Activated CD4-positive, alpha-beta T cell treated with anti-CD3 and anti-CD28 coated beads, Interleukin-2, amount 50 U/mL, for 24 hours (primary cell): ENCODE measurements around the gene PGR.
"Not testable (repeated sequence)": the region's sequence is repeated elsewhere in the genome, so short reads cannot be mapped to it uniquely, and the experiment has no call there.

ENCODE experiments used
- DNase-seq, 2 donors: peaks; one replicate each; pipeline ENCODE4 v3.0.0-alpha.2; 2020; ENCODE audit warnings: low read depth in 1 of 2, low spot score in 1 of 2

Gene PGR

DNA sequence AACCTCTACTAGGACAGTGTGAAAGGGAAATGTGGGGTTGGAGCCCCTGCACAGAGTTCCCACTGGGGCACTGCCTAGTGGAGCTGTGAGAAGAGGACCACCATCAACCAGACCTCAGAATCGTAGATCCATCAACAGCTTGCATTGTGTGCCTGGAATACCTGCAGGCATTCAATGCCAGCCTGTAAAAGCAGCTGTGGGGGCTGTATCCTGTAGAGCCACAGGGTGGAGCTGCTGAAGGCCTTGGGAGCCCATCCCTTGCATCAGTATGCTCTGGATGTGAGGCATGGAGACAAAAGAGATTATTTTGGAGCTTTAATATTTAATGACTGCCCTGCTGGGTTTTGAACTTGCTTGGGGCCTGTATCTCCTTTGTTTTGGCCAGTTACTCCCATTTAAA, 46.3 kb downstream of the PGR start:
- DNase-seq, result no peak

DNA sequence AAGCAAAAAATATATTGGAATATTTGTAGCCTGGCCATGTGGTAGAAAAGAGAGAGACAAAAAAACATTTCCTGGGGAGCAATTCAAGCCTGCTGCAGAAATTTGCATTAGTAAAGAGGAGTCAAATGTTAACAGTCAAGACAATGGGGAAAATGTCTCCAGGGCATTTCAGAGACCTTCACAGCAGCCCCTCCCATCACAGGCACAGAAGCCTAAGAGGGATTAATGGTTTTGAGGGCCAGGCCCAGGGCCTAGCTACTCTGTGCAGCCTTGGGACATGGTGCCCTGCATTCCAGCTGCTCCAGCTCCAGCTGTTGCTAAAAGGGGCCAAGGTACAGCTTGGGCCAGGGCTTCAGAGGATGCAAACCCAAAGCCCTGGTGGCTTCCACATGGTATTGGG, 46.8 kb downstream of the PGR start:
- no peak for DNase-seq

DNA sequence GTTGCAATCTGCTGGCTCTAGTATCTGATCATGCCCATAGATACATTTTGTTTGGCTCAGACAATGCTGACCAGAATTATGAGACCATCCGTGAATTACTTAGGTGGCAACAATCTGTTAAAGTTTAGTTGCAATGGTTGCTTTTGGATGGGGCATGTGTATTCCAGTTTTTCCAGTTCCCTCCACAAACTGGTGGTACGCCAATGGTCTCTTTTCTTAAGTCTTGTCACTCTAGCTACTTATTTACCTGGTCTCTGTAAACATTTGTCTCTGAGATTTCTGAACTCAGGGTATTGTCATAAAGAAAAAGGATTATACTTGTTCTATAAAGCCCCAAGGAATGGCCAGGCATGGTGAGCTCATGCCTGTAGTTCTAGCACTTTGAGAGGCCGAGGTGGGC, 65.9 kb downstream of the PGR start:
- DNase-seq, result no peak

DNA sequence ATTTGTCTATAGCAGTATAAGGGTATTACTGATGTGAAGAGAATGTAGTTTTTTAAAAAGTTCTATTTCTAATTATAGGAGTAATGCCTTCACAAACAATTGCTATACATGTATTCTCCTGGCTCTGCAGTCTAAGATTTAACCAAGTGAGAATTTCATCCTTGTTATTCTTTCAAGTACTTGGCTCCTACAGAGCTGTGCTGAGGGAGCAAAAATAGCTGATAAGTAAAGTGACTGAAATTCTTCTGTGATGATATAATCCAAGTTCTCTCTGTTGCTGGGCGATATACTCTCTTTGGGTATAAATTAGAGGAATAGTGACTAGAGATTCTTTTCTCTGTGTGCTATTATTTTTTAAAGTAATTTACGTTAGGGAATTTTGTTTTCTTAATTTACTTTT, 68.0 kb downstream of the PGR start:
- DNase-seq, result no peak

DNA sequence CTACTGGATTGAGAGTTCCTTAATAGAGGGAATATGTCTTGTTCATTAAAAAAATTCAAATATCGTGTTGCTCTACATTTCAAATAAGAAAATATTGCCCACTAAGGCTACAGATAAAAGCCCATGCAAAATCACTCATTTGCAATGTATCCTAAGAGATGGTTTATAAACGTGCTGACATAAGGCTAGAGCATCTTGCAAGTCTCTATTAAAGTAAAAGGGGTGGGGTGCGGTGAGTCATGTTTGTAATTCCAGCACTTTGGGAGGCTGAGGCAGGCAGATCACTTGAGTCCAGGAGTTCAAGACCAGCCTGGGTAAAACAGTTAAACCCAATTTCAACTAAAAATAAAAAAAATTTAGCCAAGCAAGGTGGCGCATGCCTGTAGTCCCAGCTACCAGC, 70.3 kb downstream of the PGR start:
- DNase-seq, result no peak

DNA sequence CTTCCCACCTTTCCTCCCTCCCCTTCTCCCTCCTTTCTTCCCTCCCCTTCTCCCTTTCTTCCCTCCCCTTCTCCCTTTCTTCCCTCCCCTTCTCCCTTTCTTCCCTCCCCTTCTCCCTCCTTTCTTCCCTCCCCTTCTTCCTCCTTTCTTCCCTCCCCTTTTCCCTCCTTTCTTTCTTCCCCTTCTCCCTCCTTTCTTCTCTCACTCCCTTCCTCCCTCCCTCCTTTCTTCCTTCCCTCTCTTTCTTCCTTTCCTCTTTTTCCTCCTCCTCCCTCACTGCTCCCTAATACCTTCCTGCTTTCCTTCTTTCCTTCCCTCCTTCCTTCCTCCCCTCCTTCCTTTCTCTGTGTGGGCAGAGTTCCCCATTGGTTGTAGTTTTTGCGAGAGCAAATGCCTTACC, 76.1 kb downstream of the PGR start:
- DNase-seq, result no peak

DNA sequence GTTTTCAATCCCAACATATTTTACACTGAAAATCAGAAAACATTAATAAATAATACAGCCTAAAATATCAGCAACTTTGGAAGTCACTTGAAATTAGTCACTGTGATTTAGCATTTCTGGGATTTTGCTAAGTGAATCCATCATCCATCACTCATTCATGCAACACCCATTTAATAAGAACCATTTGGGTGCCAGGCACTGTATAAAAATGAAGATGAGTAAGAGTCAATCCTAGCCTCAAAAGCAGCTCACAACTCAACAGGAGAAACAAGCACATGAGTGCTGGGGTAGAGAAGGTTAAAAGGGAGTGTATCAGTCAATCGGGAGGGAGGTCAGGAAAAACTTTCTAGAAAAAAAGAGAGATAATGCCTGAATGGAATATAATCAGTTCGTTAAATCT, 77.9 kb downstream of the PGR start:
- DNase-seq, result no peak

DNA sequence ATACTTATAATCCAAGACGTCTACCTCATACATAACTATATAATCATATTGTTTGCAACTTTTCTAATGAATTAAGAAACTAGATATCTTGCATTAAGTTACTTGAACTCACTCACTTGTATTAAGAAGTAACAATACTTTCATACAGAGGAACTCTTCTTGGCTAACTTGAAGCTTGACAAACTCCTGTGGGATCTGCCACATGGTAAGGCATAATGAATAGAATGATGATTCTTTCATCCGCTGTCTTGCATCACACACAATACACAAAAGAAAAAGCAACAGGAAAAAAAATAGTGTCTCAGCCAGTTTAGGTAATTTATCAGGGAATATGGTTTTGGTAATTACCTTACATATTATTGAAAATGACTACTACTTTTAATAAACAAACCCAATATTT, 79.8 kb downstream of the PGR start:
- DNase-seq, result no peak

DNA sequence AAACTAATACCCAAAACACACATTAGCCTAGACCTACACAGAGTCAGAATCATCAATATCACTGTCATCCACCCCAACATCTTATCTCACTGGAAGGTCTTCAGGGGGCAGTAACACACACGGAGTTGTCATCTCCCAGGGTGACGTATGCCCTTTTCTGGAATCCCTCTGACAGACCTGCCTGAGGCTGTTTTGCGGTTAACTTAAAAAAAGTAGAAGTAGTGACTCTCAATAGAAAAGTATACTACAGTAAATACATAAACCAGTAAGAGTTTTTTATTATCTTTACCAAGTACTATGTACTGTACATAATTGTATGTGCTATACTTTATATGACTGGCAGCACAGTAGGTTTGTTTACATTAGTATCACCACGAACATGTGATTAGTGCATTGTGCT, 80.5 kb downstream of the PGR start:
- DNase-seq, result no peak

DNA sequence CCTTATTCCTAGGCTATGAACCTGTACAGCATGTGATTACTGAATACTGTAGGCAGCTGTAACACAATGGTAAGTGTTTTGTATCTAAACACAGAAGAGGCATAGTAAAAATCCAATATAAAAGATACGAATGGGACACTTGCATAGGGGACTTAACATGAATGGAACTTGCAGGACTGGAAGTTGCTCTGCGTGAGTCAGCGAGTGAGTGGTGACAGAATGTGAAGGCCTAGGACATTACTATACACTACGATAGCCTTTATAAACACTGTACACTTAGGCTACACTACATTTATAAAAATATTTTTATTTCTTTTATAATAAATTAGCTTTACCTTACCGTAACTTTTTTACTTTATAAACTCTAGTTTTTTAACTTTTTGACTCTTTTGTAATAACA, 81.1 kb downstream of the PGR start:
- no peak for DNase-seq

DNA sequence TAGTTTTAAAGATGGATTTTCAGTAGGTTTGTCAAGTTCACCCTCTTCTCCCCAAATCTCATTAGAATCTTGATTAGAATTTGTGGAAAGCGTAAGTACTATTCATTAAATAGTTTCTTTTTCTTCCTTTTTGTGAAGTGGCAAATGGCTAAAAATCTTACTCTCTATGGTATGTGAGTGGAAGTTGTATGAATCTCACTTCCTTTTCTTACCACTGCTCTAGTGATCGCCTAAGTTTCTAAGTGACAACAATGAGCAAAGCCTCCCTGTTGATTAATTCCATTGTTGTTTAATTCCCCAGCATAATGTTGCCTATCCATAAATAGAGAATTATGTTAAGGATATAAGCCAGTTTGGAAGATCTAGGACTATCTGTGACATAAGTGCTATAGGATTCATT, 82.7 kb downstream of the PGR start:
- no peak for DNase-seq

DNA sequence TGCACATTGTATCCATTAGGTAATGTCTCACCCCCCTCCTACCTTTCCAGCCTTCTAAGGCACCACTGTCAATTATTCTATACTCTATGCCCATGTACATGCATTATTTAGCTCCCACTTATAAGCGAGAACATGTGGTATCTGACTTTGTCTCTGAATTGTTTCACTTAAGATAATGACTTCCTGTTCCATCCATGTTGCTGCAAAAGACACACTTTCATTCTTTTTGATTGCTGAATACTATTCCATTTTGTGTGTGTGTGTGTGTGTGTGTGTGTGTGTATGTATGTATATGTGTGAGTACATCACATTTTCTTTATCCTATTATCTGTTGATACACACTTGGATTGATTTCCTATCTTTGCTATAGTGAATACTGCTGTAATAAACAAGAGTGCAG, 84.2 kb downstream of the PGR start:
- no peak for DNase-seq

DNA sequence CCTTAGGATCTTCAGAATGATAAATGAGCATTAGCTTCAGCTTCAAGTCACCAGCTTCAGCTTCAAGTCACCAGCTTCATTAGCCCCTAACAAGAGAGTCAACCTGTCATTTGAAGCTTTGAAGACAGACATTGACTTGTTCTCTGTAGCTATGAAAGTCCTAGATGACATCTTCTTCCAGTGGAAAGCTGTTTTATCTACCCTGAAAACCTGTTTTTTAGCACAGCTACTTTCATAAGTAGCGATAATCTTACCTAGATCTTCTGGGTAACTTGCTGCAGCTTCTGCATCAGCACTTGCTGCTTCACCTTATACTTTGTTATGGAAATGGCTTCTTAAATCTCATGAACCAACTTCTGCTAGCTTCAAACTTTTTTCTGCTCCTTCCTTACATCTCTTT, 85.7 kb downstream of the PGR start:
- DNase-seq, result no peak

DNA sequence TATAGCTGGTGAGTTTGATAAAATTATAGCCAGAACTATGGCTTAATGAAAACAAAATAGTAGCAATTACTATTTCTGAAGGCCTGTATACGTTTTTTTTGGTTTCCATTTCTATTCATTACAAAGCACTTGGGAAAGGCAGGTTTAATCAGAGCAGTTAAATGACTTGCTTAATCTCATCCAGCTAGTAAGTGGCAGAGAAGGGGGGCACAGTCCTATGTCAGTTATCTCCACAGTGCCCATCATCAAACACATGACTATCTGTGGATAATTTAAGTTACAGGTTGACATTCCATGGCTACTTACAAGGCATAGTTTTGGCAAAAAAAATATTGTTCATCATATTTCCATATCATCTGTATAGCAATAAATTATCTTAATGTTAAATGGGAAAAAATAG, 93.7 kb downstream of the PGR start:
- no peak for DNase-seq

DNA sequence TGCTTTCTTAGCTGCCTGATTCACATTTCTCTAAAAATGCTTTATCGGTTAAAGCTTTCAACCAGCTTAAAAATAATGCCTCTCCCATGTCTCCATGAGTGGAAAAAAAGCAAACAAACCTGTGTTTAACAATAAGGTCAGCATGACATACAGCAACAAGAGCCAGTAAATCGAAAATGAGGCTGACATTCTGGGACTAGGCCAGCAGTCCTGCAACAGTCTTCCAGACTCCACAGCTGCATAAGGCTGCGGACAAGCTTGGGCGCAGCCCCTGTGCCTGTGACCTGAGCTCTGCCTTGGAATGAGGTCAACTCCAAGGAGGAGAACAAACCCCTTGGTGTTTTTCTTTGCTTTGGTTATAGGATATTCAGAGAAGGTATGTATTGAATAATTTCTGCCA, 95.5 kb downstream of the PGR start:
- no peak for DNase-seq

DNA sequence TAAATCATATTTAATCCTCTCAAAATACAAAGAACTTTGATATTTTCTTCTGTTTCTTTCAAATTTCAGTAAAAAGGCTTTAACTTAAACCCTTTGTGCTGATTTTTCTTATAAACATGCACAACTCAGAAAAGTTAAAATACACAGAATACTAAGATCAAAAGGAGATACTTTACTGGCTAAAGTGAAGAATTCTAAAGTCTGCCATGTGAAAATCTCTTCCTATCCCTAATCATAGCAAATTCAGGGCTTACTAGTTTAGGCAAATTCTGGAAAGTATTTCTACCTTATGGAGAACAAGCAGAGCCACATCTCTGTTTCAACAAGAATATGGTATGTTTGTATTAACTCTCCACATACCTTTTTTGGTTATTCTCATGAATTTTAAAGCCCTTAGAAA, 96.6 kb downstream of the PGR start:
- DNase-seq, result no peak

DNA sequence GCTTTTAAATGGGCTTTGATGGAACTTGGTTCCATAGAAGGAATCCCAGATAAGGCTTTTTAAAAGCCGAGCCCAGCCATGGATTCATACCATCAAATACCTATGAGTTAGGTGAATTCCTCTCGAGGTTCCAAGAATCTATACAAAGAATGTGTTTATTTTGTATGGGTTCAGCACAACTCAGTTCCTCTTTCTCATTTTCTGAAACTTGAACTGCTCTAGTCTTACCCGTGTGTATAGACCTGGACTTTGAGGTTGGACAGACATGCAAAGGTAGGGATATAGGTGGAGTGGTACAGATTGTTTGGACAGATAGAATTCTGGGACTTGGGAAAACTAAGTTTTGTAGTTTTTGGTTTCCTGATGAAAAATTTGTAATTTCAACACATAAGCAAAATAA, 97.9 kb downstream of the PGR start:
- no peak for DNase-seq

DNA sequence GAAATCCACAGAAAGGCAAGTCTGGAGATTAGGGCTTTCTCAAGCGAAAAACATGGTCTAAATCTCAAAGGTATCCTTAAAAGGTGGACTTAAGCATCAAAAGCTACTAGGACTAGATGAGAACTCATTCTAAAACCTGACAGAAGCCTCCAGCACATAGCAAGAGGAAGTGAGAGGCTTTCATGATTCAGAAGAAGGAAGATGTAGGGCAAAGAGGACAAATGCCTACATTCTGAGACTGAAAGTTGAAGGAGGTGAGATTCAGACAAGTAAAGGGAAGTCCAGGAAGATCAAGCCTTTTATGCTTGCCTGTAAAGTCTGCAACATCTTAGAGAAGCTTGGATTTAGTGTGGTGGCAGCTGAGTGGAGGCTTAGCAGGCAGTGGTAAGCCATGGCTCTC, 98.9 kb downstream of the PGR start:
- DNase-seq, result no peak

DNA sequence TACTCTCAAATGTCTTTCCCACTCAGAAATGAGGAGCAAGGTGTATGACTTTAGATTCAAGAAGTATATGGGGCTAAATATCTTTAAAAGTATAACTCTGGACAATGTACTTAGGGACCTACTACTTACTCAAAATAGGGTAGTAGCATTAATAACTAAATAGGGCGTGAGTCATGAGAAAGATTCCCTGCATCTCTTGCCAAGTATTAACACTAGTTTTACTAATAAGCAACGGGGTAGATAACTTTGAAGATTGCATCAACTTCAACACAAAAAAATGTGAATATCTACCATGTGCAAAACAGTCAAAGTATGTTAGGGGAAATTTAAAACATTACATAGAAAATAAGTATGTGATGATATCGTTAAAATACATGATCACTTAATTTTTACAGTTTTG, 99.6 kb downstream of the PGR start:
- DNase-seq, result no peak

DNA sequence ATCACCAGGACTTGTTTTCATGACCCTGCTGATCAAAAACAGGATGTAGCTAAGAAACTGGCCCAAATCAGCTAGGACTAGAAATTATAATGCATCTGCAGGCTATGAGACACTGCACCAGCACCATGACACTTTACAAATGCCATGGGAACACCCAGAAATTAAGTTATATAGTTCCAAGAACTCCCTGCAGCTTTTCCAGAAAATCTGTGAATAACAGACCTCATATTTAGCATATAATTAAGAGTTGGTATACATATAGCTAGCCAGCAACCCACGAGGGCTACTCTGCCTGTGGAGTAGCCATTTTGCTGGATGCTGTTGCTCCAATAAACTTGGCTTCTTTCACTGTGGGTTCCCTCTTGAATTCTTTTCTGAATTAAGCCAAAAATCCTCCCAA, 101.0 kb downstream of the PGR start:
- no peak for DNase-seq

DNA sequence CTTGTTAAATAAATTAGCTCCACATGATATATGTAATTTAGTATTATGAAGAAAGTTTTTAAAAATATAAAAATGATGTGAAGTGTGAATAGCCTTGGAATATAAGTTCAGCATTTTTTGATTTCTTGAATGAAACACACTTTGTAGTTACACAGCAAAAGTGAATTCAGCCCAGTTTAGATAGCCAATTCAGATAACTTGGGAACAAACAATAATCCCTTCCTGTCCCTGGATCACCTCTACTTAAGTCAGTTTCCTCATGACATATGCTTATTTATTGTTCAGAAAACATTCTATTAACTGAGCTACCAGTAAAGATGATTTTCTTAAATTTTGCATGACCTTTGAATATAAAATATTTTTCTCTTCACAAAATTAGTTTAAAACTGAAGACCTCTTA, 107.4 kb downstream of the PGR start:
- DNase-seq, result no peak

DNA sequence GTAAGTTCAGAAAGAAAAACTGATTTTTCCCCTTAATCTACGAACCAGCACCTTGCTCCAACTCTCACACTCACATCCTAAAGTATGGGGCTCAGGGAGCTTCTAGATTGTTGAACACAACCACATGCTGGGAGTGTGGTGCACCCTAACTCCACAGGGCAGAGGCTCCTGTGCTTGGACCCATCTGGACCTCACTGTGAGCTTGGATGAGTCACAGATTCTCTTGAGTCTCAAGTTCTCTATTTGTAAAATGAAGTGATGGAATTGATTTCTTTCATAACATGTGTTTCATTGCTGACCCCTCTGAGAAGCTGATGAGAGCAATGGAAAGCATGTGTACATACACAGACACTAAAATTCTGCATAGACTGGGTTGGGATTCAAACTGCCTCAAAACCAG, 109.7 kb downstream of the PGR start:
- no peak for DNase-seq

DNA sequence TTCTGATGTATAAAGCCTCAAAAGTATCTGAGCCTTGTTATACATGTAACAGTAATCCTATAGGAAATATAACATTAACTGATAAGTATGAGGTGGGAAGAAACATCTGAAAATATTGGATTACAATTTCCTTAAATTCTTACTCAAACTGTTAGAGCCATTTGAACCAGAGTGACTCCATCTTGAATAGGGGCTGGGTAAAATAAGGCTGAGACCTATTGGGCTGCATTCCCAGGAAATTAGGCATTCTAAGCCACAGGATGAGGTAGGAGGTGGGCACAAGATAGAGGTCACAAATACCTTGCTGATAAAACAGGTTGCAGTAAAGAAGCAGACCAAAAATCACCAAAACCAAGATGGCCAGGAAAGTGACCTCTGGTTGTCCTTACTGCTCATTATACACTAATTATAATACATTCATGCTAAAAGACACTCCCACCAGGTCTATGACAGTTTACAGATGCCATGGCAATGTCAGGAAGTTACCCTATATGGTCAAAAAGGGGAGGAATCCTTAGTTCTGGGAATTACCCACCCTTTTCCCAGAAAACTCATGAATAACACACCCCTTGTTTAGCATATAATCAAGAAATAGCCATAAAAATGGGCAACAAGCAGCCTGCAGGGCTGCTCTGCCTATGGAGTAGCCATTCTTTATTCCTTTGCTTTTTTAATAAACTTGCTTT, 114.9 kb downstream of the PGR start:
- DNase-seq, result no peak

DNA sequence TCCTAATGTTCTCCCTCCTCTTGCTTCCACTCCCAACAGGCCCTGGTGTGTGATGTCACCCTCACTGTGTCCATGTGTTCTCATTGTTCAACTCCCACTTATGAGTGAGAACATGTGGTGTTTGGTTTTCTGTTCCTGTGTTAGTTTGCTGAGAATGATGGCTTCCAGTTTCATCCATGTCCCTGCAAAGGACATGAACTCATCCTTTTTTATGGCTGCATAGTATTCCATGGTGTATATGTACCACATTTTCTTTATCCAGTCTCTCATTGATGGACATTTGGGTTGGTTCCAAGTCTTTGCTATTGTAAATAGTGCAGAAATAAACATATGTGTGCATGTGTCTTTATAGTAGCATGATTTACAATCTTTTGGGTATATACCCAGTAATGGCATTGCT, 115.9 kb downstream of the PGR start:
- not testable (repeated sequence) for DNase-seq
